ENCODE results near the gene HSBP1L1. TPM values are rescaled to one million over a fixed set of nuclear protein-coding genes. Genes with fewer than 3 reads are reported as not detected.

The HSBP1L1 gene
- total and polyA plus RNA-seq, 2 experiments from 2014 or later, result 1.8 to 3.7 TPM

DNA sequence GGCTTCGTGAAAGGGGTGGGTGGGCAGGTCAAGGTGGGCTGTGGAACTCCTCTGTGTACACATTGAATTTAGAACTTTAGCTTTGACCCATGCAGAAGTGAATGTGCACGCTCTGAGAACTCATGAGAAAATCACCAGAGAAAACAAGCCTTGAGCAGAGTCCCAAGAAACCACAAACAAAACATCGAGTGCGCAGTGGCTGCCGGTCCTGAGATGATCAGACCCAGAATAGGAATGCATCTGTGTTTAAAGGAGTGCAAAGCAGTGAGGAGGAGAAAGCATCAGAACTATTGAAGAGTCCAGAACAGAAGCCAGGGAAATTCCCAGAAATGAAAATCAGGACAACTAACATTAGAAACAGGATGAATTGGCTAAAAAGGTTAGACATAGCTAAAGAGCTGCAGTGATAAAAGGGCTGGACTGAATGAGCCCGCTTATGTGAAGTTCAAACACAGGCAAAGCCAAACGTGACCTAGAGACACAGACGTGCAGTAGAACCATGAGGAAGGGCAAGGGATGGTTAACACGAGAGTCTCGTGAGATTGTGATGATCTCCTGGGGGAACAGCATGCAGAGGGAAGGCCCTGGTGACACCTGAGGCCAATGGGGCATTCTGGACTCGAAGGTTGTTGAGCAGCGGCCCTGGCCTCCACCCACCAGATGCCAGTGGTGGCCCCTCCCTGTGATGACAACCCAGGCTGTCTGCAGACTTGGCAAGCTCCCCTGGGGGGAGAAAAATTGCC lies 40.3 kb downstream of the HSBP1L1 start (continued):
- TF ChIP-seq, protein P1, sequence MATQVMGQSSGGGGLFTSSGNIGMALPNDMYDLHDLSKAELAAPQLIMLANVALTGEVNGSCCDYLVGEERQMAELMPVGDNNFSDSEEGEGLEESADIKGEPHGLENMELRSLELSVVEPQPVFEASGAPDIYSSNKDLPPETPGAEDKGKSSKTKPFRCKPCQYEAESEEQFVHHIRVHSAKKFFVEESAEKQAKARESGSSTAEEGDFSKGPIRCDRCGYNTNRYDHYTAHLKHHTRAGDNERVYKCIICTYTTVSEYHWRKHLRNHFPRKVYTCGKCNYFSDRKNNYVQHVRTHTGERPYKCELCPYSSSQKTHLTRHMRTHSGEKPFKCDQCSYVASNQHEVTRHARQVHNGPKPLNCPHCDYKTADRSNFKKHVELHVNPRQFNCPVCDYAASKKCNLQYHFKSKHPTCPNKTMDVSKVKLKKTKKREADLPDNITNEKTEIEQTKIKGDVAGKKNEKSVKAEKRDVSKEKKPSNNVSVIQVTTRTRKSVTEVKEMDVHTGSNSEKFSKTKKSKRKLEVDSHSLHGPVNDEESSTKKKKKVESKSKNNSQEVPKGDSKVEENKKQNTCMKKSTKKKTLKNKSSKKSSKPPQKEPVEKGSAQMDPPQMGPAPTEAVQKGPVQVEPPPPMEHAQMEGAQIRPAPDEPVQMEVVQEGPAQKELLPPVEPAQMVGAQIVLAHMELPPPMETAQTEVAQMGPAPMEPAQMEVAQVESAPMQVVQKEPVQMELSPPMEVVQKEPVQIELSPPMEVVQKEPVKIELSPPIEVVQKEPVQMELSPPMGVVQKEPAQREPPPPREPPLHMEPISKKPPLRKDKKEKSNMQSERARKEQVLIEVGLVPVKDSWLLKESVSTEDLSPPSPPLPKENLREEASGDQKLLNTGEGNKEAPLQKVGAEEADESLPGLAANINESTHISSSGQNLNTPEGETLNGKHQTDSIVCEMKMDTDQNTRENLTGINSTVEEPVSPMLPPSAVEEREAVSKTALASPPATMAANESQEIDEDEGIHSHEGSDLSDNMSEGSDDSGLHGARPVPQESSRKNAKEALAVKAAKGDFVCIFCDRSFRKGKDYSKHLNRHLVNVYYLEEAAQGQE (IDR thresholded peaks at IDR 0.05; ENCODE audit: unreplicated experiment), result no peak
- TF ChIP-seq JUNB (IDR thresholded peaks at IDR 0.05; ENCODE audit: unreplicated experiment), result no peak
- no peak for TF ChIP-seq EZH2 (IDR thresholded peaks at IDR 0.05; ENCODE audit: low read depth, unreplicated experiment)
- no peak for TF ChIP-seq EZH2phosphoT487 (IDR thresholded peaks at IDR 0.05; ENCODE audit: unreplicated experiment)

DNA sequence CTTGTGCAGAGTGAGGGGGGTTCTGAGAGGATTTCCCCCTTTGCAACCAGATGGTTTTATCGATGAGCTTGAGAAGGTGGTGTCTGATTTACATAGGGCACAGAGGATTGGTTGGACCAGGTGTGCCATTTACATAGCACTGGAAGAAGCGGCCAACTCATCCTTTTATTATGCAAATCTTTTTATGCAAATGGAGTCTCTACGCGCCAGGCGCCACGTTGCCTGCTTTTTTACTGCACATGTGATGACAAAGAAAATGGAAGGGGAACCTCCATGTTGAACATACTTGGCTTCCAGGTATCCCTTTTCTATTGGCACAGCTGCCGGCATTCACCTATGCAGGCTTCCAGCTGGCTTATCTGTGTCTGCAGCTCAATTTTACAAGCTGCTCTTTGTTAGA lies 42.3 kb downstream of the HSBP1L1 start:
- H3K9me3 Mint-ChIP-seq, result peaks cover 68% of the 10 kb centered on the region
- H3K4me1 ChIP-seq (ENCODE audit: insufficient read depth), result peaks cover 5% of the 10 kb centered on the region
- H3K4me2 ChIP-seq, result no peak overlapping the region
- no peaks in the 10 kb centered on the region for H3F3A ChIP-seq (replicated peaks; ENCODE audit: low read depth)
- H3K27me3 Mint-ChIP-seq (ENCODE audit: insufficient read depth, low read depth, poor library complexity), result peaks cover 1% of the 10 kb centered on the region
- H3K36me3 Mint-ChIP-seq (ENCODE audit: low read depth), result peaks cover 43% of the 10 kb centered on the region
- no peaks in the 10 kb centered on the region for H3K9me2 ChIP-seq (ENCODE audit: insufficient read depth)
- peak; percentile 87 for DNase-seq (ENCODE audit: low spot score)
- no peaks in the 10 kb centered on the region for H3K79me2 ChIP-seq (replicated peaks; ENCODE audit: insufficient read depth)
- no peaks in the 10 kb centered on the region for H3K36me3 ChIP-seq (ENCODE audit: insufficient read depth)
- H4K20me1 ChIP-seq (replicated peaks; ENCODE audit: insufficient read depth), result no peaks in the 10 kb centered on the region
- no peak overlapping the region for H3K4me3 Mint-ChIP-seq
- ATAC-seq, result peak; percentile 89
- H2AFZ ChIP-seq, result no peak overlapping the region
- no peaks in the 10 kb centered on the region for H3K27me3 ChIP-seq (ENCODE audit: insufficient read depth)
- H3K4me3 ChIP-seq, result no peak overlapping the region
- H3K4me1 Mint-ChIP-seq, result peaks cover 8% of the 10 kb centered on the region
- H3K27ac Mint-ChIP-seq, result peak overlapping the region; percentile 46; the same call in 1 of the 2 replicates
- peak overlapping the region; percentile 36; the same call in 1 of the 2 replicates for H3K27ac ChIP-seq (ENCODE audit: low read depth)
- TF ChIP-seq POLR2AphosphoS5 (IDR thresholded peaks at IDR 0.05; ENCODE audit: low read depth) (no peak), STAT1 (IDR thresholded peaks at IDR 0.05; ENCODE audit: unreplicated experiment) (no peak), ZNF331 (CRISPR knock-in tag; IDR thresholded peaks at IDR 0.05; ENCODE audit: low read depth) (no peak), NANOG (IDR thresholded peaks at IDR 0.05; ENCODE audit: borderline replicate concordance) (no peak), CREB1 (CRISPR knock-in tag; IDR thresholded peaks at IDR 0.05; ENCODE audit: low read depth) (no peak), JUNB (IDR thresholded peaks at IDR 0.05; ENCODE audit: unreplicated experiment) (no peak), EZH2 (IDR thresholded peaks at IDR 0.05; ENCODE audit: low read depth, unreplicated experiment) (no peak)
- TF ChIP-seq, protein P2, sequence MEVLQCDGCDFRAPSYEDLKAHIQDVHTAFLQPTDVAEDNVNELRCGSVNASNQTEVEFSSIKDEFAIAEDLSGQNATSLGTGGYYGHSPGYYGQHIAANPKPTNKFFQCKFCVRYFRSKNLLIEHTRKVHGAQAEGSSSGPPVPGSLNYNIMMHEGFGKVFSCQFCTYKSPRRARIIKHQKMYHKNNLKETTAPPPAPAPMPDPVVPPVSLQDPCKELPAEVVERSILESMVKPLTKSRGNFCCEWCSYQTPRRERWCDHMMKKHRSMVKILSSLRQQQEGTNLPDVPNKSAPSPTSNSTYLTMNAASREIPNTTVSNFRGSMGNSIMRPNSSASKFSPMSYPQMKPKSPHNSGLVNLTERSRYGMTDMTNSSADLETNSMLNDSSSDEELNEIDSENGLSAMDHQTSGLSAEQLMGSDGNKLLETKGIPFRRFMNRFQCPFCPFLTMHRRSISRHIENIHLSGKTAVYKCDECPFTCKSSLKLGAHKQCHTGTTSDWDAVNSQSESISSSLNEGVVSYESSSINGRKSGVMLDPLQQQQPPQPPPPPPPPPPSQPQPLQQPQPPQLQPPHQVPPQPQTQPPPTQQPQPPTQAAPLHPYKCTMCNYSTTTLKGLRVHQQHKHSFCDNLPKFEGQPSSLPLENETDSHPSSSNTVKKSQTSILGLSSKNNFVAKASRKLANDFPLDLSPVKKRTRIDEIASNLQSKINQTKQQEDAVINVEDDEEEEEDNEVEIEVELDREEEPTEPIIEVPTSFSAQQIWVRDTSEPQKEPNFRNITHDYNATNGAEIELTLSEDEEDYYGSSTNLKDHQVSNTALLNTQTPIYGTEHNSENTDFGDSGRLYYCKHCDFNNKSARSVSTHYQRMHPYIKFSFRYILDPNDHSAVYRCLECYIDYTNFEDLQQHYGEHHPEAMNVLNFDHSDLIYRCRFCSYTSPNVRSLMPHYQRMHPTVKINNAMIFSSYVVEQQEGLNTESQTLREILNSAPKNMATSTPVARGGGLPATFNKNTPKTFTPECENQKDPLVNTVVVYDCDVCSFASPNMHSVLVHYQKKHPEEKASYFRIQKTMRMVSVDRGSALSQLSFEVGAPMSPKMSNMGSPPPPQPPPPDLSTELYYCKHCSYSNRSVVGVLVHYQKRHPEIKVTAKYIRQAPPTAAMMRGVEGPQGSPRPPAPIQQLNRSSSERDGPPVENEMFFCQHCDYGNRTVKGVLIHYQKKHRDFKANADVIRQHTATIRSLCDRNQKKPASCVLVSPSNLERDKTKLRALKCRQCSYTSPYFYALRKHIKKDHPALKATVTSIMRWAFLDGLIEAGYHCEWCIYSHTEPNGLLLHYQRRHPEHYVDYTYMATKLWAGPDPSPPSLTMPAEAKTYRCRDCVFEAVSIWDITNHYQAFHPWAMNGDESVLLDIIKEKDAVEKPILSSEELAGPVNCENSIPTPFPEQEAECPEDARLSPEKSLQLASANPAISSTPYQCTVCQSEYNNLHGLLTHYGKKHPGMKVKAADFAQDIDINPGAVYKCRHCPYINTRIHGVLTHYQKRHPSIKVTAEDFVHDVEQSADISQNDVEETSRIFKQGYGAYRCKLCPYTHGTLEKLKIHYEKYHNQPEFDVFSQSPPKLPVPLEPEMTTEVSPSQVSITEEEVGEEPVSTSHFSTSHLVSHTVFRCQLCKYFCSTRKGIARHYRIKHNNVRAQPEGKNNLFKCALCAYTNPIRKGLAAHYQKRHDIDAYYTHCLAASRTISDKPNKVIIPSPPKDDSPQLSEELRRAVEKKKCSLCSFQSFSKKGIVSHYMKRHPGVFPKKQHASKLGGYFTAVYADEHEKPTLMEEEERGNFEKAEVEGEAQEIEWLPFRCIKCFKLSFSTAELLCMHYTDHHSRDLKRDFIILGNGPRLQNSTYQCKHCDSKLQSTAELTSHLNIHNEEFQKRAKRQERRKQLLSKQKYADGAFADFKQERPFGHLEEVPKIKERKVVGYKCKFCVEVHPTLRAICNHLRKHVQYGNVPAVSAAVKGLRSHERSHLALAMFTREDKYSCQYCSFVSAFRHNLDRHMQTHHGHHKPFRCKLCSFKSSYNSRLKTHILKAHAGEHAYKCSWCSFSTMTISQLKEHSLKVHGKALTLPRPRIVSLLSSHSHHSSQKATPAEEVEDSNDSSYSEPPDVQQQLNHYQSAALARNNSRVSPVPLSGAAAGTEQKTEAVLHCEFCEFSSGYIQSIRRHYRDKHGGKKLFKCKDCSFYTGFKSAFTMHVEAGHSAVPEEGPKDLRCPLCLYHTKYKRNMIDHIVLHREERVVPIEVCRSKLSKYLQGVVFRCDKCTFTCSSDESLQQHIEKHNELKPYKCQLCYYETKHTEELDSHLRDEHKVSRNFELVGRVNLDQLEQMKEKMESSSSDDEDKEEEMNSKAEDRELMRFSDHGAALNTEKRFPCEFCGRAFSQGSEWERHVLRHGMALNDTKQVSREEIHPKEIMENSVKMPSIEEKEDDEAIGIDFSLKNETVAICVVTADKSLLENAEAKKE (CRISPR knock-in tag; IDR thresholded peaks at IDR 0.05), result no peak
- TF ChIP-seq, protein P1 (IDR thresholded peaks at IDR 0.05; ENCODE audit: unreplicated experiment), result no peak

Measured in GM23338 (cell line).